Thyroid gland (tissue), 4 donors: ENCODE data around the gene ZNF496.

Experiments
- CTCF ChIP-seq, 6 experiments: fragments of 200-600 bp in 3 of 6; fragments of 450-650 bp in 3 of 6; sonication (generic) in 3 of 6; IDR thresholded peaks; one replicate each; pipeline ENCODE4 v1.5.1; 2016 to 2019; ENCODE audit warnings: antibody characterized with exemption in 6 of 6, mild to moderate bottlenecking in 2 of 6, inconsistent platforms in 1 of 6, moderate library complexity in 1 of 6
- POLR2A ChIP-seq, 2 donors: fragments of 450-650 bp; IDR thresholded peaks; one replicate each; pipeline ENCODE4 v1.6.1; 2017; ENCODE audit warnings: antibody characterized with exemption in 2 of 2, mild to moderate bottlenecking in 2 of 2, moderate library complexity in 1 of 2

- no peak for TF ChIP-seq POLR2A (IDR thresholded peaks at IDR 0.05)
- no peak for TF ChIP-seq CTCF (IDR thresholded peaks at IDR 0.05)
Observed at GRCh38 chr1:247277191-247277590, 54.5 kb downstream of the ZNF496 start.
